ENCODE data around the gene POU6F1. TPM values are rescaled to one million over a fixed set of nuclear protein-coding genes. Genes with fewer than 3 reads are reported as not detected.

Gene POU6F1
- total RNA-seq, 1 donor from 2014 or later: 4.5 TPM

GRCh38 chr12:51160814-51161459 is 56.9 kb downstream of the POU6F1 start:
- DNase-seq: no peak

GRCh38 chr12:51156245-51156765 is 61.6 kb downstream of the POU6F1 start:
- no peak for DNase-seq

- DNase-seq: no peak
Observed at GRCh38 chr12:51152953-51153352, 64.9 kb downstream of the POU6F1 start.

DNA sequence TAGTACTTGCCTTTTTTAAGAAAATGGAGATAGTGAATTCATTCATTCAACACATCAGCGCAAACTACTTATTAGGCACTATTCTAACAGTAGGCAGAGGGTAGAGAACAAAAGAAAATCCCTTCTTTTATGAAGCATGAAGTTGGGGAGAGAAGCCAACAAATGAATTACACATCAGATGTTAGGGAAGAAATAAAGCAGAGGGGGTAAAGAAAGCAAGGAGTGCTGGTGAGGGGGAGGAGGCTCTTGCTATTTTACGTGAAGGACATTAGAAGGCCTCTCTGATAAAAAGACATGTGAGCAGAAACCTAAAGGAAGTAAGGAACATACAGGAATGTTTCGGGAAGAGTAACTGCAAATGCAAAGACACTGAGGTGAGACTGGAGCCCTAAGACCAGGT is 67.1 kb downstream of the POU6F1 start:
- no peak for DNase-seq

DNA sequence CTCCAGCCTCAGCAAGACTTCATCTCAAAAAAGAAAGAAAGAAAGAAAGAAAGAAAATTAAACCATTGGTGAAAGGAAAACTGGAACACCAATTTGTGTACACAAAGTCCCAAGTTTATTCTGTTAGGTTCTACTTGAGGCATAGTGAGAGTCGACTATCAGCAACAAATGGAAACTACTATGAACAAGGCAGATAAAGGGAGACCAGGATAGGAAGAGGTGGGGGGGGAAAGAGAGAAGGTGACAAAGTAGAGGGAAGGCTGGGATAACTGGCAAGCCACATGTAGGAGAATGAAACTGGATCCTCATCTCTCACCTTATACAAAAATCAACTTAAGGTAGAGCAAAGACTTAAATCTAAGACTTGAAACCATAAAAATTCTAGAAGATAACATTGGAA is 70.6 kb downstream of the POU6F1 start:
- DNase-seq: no peak

DNA sequence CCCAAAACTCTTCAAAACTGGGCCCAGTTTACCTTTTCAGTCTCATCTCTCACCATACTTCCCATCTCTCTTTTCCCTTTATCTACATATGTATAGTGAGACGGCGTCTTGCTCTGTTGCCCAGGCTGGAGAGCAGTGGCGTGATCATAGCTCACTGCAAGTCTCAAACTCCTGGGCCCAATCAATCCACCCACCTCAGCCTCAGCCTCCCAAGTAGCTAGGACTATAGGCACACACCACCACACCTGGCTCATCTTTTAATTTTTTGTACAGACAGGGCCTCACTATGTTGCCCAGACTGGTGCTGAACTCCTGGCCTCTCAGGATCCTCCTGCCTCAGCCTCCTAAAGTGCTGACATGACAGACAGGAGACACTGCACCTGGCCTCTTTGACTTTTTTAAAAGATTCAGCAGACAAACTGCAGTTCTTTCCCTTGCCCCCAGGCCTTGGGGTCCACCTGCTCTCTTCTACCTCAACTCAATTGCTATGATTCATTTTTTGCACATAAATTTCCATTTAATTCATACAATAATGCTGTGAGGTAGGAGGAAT is 78.5 kb downstream of the POU6F1 start:
- DNase-seq: no peak

Small RNAs within 50 kb of the gene (small RNA-seq; reads per million reads assigned to genes)
- gene RF00019 (ENCODE audit: low replicate concordance) (not detected), gene RNU6-199P (ENCODE audit: low replicate concordance) (not detected)

Other genes starting within 250 kb of the POU6F1 start
- gene SLC11A2, start 191.7 kb downstream of the POU6F1 start, total RNA-seq: 54.9 TPM
- 57.2 TPM for gene LETMD1, start 169.7 kb downstream of the POU6F1 start, total RNA-seq
- 21.0 TPM for gene CSRNP2, start 134.5 kb downstream of the POU6F1 start, total RNA-seq
- 28.2 TPM for gene TFCP2, start 44.9 kb downstream of the POU6F1 start, total RNA-seq
- 74.2 TPM for gene DAZAP2, start 20.8 kb upstream of the POU6F1 start, total RNA-seq
- gene SMAGP, start 52.4 kb upstream of the POU6F1 start, total RNA-seq: 5.0 TPM
- 3.8 TPM for gene BIN2, start 106.1 kb upstream of the POU6F1 start, total RNA-seq
- gene CELA1, start 128.6 kb upstream of the POU6F1 start, total RNA-seq: not detected
- 14.4 TPM for gene GALNT6, start 173.3 kb upstream of the POU6F1 start, total RNA-seq
- 1.2 TPM for gene SLC4A8, start 206.8 kb upstream of the POU6F1 start, total RNA-seq

Measured in tongue (tissue), 3 donors.